ENCODE results near the gene TBCEL.

- TF ChIP-seq EZH2 (optimal IDR thresholded peaks at IDR 0.05; ENCODE audit: low read depth, low read length): no peak
- TF ChIP-seq, protein P1, sequence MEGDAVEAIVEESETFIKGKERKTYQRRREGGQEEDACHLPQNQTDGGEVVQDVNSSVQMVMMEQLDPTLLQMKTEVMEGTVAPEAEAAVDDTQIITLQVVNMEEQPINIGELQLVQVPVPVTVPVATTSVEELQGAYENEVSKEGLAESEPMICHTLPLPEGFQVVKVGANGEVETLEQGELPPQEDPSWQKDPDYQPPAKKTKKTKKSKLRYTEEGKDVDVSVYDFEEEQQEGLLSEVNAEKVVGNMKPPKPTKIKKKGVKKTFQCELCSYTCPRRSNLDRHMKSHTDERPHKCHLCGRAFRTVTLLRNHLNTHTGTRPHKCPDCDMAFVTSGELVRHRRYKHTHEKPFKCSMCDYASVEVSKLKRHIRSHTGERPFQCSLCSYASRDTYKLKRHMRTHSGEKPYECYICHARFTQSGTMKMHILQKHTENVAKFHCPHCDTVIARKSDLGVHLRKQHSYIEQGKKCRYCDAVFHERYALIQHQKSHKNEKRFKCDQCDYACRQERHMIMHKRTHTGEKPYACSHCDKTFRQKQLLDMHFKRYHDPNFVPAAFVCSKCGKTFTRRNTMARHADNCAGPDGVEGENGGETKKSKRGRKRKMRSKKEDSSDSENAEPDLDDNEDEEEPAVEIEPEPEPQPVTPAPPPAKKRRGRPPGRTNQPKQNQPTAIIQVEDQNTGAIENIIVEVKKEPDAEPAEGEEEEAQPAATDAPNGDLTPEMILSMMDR (IDR thresholded peaks at IDR 0.05; ENCODE audit: low read length): peak; percentile 30; the same call in 1 of the 2 replicates
These were observed 8.6 kb downstream of the TBCEL start for GRCh38 chr11:121032546-121032945.
